ENCODE measurements around the gene ASPG. TPM values are rescaled to one million over a fixed set of nuclear protein-coding genes. Genes with fewer than 3 reads are reported as not detected.

ASPG gene
- total and polyA plus RNA-seq, 2 donors (not counting 3 experiments of a cell fraction or from before 2014, with no cell fraction given) = not detected

DNA sequence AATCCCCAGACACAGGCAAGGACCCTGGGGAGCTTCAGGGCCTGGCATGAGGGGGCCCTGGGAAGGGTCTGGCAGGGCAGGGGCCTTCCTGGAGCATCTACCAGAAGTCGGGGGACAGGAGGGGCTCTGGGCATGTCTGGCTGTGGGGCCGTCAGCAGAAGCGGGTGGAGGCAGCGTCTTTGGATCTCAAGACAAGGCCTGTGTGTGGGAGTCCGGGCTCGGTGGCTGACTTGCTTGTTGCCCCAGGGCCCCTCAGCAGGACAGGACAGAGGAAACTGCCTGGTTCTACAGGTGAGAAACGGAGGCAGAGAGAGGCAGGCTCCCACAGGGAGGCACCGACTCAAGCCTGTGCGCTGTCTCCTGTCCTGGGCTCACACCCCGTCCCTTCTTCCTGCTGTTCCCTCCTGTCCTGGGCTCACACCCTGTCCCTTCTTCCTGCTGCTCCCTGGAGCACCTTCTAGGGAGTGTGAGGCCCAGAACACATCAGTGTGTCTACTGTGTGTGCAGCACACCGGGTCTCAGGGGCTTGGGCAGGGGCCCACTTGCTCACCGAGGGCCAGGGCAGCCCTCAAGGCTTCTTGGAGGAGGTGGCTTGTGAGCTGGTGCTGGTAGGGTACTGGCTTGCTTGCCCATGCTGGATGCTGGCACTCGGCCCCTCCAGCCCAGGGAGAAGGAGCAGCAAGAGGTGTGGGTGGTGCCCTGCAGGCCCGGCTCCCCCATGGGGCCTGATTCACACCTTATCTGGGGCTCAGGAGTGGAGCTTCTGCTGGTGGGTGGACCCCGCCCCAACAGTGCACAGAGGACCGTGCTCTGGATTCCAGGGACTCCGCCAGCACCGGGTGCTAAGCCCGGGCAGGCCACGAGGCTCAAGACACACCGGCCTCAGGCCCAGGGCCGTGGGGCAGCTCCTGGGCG, 14.9 kb downstream of the ASPG start:
- no peak overlapping the region for H3K4me2 ChIP-seq (ENCODE audit: insufficient read depth, low read length)
- ChIA-PET CTCF (interaction anchor here (1.4 kb wide), 1 partner anchor 464 kb away, joined by 4 read pairs; no protein-coding TSS in a partner anchor), POLR2A (no interaction called here)
- H3K9me3 ChIP-seq (replicated peaks; ENCODE audit: control insufficient read depth, insufficient read depth, low read length) = no peaks in the 10 kb centered on the region
- no peak overlapping the region for H3K27ac ChIP-seq (ENCODE audit: insufficient read depth, low read depth, low read length)
- intact Hi-C loops (cut with micrococcal nuclease) (no loop called here), dilution Hi-C loops (cut with MboI; ENCODE audit: extremely low pct_ligation_motif_present, low sequenced_read_pairs) (no loop called here)
- H3K27me3 ChIP-seq (ENCODE audit: control insufficient read depth in 2 of 2, insufficient read depth in 2 of 2, low read length in 2 of 2) = no peaks in the 10 kb centered on the region
- no peaks in the 10 kb centered on the region for H3K4me1 ChIP-seq (ENCODE audit: control insufficient read depth, extremely low read depth, insufficient read depth, low read length)
- H3K9ac ChIP-seq (replicated peaks; ENCODE audit: extremely low read depth, insufficient read depth, low read length) = no peak overlapping the region
- no TSS peak for BruUV-seq (replicated peaks)
- H3K9me1 ChIP-seq (replicated peaks; ENCODE audit: control insufficient read depth, extremely low read depth, insufficient read depth, low read length) = no peaks in the 10 kb centered on the region
- TF ChIP-seq JUN (IDR thresholded peaks at IDR 0.05; ENCODE audit: borderline replicate concordance, insufficient read depth, insufficient read length, low read depth) (no peak), POLR2AphosphoS5 (IDR thresholded peaks at IDR 0.05; ENCODE audit: insufficient read depth, low read depth, low read length) (no peak), FOS (IDR thresholded peaks at IDR 0.05; ENCODE audit: borderline replicate concordance, insufficient read depth, low read length) (no peak), EZH2 (IDR thresholded peaks at IDR 0.05; ENCODE audit: borderline replicate concordance, low read depth, low read length, severe bottlenecking) (no peak), GATA2 (IDR thresholded peaks at IDR 0.05; ENCODE audit: insufficient read depth, insufficient read length, low read depth, low read length) (no peak), POLR2A (IDR thresholded peaks at IDR 0.05; ENCODE audit: low read depth, low read length) (no peak), MYC (IDR thresholded peaks at IDR 0.05; ENCODE audit: low read depth, low read length) (no peak)
- TF ChIP-seq, protein P1, sequence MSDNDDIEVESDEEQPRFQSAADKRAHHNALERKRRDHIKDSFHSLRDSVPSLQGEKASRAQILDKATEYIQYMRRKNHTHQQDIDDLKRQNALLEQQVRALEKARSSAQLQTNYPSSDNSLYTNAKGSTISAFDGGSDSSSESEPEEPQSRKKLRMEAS (IDR thresholded peaks at IDR 0.05; ENCODE audit: insufficient read depth, insufficient read length) = no peak
- TF ChIP-seq, protein P2, sequence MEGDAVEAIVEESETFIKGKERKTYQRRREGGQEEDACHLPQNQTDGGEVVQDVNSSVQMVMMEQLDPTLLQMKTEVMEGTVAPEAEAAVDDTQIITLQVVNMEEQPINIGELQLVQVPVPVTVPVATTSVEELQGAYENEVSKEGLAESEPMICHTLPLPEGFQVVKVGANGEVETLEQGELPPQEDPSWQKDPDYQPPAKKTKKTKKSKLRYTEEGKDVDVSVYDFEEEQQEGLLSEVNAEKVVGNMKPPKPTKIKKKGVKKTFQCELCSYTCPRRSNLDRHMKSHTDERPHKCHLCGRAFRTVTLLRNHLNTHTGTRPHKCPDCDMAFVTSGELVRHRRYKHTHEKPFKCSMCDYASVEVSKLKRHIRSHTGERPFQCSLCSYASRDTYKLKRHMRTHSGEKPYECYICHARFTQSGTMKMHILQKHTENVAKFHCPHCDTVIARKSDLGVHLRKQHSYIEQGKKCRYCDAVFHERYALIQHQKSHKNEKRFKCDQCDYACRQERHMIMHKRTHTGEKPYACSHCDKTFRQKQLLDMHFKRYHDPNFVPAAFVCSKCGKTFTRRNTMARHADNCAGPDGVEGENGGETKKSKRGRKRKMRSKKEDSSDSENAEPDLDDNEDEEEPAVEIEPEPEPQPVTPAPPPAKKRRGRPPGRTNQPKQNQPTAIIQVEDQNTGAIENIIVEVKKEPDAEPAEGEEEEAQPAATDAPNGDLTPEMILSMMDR (IDR thresholded peaks at IDR 0.05; ENCODE audit: extremely low read depth in 1 of 2, insufficient read depth in 1 of 2, low read depth in 1 of 2, low read length in 2 of 2) = no peak
- H3K36me3 ChIP-seq (ENCODE audit: control insufficient read depth in 2 of 2, extremely low read depth in 1 of 2, insufficient read depth in 2 of 2, low read length in 2 of 2) = no peaks in the 10 kb centered on the region
- DNase-seq (ENCODE audit: low read depth, low spot score) = no peak
- H3K79me2 ChIP-seq (ENCODE audit: control insufficient read depth, insufficient read depth, low read length) = no peaks in the 10 kb centered on the region
- H2AFZ ChIP-seq (ENCODE audit: low read depth, low read length) = no peak overlapping the region
- H3K4me3 ChIP-seq (replicated peaks in 1 of 3; ENCODE audit: insufficient read depth in 1 of 3, low read depth in 1 of 3, low read length in 3 of 3) = no peak overlapping the region
- FAIRE-seq = no peak
- no peaks in the 10 kb centered on the region for H4K20me1 ChIP-seq (replicated peaks; ENCODE audit: control insufficient read depth, extremely low read depth, insufficient read depth, low read length)

Measured in endothelial cell of umbilical vein (primary cell).